Measurements from ENCODE around the gene TMEM254.

GRCh38 chr10:80066809-80067208 lies 11.7 kb upstream of the TMEM254 start:
- TF ChIP-seq POLR2A (IDR thresholded peaks at IDR 0.05) (no peak), EP300 (IDR thresholded peaks at IDR 0.05) (no peak)
